HG02970 (cell line): ENCODE results near the gene ZFYVE1.
A peak's percentile ranks its signal among the peaks of the same experiment; 100 is the strongest.
"Not testable (repeated sequence)": the region's sequence is repeated elsewhere in the genome, so short reads cannot be mapped to it uniquely, and the experiment has no call there.

ENCODE experiments used
- ATAC-seq: cut with Tn5 transposase; IDR thresholded peaks from one replicate; pipeline ENCODE4 v1.9.1; 2021; ENCODE audit warnings: mild to moderate bottlenecking, moderate library complexity, moderate number of reproducible peaks; ENCODE audit not compliant: unreplicated experiment, low FRiP score

ZFYVE1 gene

DNA sequence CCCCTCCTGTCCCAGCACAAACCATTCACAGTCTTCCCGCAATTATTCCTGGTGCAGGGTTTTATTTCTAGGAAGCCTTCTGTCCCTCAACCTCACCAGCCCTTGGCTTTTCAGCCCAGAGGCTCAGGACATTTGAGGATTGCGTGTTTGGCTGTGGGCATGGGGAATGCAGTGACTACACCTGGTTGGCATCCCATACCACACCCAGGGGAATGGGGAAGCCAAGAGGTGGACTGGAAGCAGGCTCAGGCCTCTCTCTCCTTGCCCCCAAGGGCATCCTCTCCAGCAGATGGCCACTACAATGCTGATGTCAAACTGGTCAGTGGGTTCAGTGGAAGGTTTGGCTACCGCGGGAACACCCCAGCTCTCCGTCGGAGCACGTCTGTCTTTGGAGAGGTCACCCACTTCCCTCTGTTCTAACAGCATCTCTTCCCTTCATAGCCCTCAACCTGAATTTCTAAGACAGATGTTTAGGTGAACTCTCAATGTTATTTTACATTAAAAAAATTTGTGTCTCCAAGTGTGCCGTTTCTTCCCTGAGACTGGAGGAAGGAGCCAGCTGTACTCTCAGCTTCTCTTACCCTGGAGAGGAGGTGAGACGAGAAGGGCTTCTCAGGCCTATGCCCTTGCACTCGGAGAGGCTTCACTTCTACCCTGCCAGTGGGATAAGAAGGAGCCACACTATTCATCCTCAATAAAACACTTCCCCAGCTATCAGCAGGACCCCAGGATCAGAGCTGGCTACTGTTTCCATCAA lies 65.1 kb downstream of the ZFYVE1 start:
- ATAC-seq, result no peak

DNA sequence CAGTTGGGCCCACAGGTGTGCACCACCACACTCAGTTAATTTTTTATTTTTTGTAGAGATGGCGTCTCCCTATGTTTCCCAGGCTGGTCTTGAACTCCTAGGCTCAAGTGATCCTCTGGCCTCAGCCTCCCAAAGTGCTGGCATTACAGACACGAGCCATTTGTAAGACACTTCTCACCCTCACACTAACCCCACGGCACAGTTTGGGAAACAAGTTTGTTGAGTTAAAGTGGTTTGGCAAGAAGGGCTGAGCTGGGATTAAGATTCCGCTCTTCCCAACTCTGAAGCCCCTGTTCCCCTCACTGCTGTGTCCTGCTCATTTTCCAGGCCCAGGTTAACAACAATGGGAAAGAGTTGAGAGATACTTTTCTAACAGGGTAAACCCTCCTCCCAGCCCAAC lies 65.9 kb downstream of the ZFYVE1 start:
- ATAC-seq, result not testable (repeated sequence)

DNA sequence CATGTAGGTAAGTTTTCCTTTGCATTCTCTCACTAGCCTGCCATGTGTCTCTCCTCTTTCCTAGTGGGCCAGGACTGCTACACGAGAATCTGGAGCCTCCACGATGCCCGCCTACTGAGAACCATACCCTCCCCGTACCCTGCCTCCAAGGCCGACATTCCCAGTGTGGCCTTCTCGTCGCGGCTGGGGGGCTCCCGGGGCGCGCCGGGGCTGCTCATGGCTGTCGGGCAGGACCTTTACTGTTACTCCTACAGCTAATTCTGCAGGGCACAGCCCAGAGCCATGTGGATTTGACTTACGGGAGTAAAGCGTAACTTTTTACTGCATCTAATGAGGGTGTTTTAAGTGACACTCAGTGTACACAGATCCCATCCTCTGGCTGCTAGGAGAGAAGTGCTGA lies 68.4 kb downstream of the ZFYVE1 start:
- ATAC-seq, result no peak

DNA sequence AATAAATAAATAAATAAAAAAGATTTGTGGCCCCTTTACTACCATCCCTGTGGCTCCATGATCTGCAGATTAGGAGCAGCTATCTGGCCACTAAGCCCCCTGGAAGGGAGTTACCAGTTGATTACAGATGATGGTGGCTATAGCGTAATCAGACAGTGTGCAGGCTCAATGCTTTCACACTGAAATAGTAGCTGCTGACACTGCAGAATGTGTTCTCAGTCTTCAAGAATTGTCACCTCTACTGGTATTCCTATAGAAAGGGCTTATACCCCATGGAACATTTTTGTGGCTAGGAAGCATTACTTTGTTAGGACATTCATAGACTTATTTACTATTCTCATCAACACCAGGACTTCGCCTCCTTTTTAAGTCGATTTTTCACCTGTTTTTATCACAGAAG lies 69.7 kb downstream of the ZFYVE1 start:
- ATAC-seq, result no peak

DNA sequence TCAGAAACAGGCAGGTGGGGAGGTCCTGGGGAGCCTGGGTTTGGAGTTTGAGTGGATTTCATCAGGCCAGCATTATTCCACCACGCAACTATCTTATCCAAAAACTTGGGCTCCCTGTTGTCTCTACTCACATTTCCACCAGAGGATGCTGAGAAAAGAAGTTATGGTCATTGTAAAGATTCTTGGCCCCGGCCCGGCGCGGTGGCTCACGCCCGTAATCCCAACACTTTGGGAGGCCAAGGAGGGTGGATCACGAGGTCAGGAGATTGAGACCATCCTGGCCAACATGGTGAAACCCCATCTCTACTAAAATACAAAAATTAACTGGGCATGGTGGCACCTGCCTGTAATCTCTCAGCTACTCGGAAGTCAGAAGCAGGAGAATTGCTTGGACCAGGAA lies 70.2 kb downstream of the ZFYVE1 start:
- ATAC-seq, result not testable (repeated sequence)

DNA sequence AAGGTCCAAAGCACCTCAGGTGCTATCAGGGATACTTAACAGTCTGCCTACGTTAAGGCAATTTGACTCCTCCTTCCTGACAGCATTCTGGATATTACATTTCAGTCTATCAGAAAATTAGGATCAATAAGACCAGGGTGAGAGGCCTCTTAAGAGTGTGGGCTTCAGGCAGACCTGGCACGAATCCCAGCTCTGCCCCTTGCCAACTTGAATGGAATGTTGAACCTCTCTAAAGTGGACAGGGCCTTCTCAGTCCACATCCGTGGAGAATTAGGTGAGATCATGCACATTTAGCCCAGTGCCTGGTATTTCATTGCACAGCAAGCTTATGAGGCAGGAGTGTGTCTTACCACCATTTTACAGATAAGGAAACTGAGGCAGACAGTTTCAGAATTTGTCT lies 74.7 kb downstream of the ZFYVE1 start:
- ATAC-seq, result no peak

DNA sequence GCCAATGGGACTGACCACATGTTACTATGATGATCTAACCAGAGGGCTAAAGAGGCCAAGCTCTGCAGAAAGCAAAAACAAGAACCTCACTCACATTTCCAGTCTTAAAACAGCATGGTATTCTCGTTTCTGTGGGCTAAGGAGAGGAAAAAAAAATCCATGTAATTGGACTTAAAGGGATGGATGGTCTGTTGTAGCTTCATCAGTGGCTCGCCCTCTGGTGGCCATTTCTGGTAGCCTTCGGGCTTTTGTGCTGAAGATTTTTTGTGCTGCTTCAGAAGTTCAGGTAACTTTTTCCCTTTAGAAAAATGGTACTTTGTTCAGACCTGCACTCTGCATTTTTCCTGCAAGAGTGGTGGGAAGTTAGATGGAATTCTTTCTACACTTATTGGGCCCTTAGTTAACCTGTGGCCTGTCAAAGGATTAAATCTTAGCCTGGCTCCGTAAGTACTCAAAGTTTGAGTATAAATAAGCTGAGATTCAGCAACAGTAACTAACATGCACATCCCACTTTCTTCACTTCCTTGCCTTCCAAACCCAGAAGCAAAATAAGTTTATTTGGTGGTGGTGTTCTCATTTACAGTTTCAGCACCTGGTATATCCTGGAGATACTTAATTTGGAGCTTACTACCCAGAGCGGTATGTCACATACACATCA lies 78.3 kb downstream of the ZFYVE1 start:
- no peak for ATAC-seq

DNA sequence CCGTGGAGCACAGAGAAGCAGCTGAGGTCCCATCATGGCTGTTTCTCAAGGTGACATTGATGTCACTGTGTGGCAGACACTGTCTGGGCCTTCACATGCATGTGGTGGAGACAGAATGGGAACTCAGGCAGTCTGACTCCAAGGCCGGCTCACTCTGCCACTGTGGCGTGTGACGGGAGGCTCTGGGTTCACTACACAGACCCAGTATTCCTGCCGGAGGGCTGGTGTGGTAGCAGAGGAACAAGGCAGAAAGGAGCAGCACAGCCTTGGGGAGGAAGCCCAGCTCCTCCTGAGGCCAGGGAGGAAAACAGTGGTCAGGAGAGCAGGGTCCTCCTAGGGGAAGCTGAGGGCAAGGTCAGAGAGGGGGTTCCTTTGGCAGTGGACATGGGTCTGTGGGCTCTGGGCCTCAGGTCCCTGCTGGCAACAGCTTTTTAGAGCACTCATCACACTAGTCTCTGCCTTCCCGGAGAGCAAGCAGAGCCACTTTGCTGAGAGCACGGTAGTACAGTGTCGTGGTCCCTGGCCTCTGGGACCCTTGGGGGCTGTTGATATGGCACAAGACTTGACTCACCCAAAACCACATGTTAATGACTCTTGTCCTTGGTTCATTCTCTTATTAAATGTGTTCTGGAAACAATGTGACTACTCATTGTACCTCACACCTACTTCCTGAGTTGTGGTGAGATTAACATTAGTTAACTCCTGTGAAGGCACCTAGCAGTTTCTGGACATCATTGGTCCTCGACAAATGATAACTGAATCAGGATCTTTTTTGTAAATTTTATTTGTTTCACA lies 79.3 kb downstream of the ZFYVE1 start:
- no peak for ATAC-seq

DNA sequence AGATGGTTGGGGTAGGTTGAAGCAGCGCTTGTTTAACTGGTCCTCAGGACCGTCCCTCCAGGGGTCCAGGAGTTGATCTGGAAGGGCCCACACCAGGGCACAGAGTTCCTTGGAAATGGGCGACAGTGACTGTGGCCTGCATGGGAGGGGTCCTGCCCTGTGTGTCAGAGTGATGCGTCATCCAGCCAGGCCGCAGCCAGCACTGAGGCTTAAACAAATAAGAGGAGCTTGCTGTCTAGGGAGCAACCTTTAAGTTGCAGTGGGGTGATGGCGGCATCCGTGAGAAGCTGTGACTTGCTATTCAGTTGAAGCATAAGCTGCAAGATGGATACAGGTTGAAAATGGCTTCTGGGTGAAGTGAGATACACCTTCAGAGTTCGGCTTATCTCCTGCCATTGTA lies 80.4 kb downstream of the ZFYVE1 start:
- ATAC-seq, result no peak

DNA sequence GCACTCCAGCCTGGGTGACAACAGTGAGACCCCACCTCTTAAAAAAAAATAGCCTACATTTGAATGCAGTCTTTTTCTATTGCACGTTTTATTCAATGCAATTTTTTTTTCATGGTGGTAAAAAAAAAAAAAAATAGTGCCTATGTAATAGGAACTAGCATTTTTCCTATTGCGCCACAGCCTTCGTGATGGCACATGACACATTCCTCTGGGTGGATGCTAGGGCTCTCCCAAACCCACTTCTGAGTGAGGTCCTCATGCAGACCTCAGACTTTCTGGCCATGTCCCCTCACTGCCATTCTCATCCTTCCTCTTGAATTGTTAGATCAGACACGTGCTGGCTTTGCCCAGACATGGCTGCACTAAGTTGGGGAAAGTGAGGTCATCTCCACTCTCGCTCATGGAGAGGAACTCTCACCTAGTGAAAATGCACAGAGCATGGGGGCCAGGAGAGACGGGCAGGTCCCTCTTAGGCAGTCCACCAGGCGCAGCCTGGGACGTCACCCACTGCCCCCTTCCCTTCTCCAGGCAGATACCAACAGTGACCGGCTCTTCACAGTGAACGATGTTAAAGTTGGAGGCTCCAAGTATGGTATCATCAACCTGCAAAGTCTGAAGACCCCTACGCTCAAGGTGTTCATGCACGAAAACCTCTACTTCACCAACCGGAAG lies 81.4 kb downstream of the ZFYVE1 start:
- ATAC-seq, result no peak

DNA sequence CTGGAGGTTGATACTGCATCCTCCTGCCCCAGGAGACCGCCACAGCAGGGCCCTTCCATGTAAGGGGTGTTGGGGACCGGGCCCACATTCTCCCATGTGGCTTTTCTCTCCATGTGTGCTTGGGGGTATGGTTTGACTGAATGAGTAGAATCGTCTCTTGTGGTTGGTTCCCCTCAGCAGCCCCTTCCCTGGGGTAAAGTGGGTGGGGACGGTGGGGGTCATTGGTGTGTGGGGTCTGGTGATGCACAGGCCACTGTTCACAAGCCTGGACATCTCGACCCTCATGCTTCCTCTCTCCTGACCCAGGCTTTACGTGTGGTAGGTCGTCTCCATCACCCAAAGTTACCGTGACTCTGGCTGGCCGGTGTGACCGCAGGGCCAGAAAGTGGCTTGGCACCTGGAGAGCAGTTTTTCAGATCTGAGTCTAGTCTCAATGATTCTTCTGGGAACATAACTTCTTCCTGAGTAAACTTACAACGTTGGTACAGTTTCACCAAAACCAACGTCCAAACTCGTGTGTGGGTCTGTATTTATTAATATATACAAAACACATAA lies 83.0 kb downstream of the ZFYVE1 start:
- no peak for ATAC-seq

DNA sequence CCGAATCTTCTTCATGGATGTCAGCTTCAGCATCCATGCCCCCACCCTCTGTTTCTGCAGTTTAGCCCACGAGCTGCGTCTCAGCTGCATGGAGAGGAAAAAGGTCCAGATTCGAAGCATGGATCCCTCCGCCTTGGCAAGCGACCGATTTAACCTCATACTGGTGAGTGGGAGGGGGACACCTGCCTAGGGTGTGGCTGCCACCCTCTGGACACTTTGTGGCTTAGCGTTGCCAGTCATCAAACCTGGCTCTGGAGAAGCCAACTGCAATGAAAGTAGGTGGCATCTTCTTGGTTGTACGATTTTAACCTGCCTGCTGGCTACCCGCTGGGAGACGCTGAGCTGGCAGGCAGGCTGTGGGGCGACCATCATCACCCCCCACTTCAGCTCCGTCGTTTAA lies 84.0 kb downstream of the ZFYVE1 start:
- ATAC-seq, result no peak

DNA sequence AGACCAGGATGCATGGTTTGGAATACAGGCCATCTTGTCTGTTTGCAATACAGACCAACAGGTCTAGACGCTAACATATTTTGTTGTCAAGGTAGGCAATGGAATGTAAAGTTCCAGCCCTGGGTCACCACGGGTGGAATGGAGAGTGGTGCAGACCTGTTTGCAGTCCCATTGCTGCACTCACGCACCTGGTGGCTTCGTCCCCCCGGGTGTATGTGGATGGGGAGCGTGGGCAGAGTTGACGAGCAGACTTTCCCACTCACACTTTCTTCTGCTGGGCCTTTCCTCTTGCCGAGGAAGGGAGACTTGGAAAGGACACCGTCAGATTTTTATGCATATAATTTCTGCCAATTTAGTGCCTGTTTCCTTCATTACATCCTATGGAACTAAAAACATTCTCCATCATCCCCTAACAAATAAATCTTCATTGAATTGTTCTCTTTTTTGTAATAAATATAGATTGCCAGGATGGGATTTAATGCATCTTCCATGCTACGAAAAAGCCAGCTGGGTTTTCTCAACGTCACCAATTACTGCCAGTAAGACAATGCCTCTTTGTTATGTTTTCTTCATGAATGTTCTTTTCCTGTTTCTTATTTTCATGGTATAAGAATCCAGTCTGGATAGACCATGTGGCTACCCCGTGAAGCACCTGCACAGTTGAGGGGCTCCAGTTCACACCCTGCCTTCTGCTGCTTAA lies 85.5 kb downstream of the ZFYVE1 start:
- ATAC-seq, result no peak

DNA sequence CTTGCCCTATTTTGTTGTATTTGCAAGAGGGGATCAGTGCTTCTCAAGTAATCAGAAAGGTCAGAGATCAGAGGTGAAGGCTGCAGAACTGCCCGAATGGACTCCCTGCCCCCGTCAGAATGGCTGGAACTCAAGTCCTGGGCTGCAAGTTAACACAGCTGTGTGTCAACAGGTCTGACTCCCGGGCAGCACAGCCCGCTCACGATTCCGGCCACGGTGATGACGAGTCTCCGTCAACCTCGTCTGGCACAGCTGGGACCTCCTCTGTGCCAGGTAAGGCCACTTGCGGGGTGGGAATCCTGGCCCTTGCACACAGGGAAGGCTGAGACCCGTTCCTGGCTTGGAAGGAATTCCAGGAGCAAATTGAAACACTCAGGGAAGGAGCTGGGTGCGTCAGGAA lies 87.3 kb downstream of the ZFYVE1 start:
- ATAC-seq, result no peak

DNA sequence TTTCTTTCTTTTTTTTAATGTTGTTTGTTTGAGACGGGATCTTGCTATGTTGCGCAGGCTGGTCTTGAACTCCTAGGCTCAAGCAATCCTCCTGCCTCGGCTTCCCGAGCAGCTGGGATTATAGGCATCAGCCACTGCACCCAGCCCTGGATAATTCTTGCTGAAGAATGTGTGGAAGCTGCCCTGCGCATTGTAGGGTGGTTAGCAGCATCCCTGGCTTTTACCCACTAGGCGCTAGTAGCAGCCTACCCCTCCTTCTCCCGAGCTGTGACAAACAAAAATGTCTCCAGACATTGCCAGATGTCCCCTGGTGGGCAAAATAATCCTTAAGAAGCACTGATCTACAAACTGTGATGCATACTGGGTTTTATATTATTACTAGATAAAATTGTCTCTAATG lies 94.0 kb downstream of the ZFYVE1 start:
- ATAC-seq, result no peak

DNA sequence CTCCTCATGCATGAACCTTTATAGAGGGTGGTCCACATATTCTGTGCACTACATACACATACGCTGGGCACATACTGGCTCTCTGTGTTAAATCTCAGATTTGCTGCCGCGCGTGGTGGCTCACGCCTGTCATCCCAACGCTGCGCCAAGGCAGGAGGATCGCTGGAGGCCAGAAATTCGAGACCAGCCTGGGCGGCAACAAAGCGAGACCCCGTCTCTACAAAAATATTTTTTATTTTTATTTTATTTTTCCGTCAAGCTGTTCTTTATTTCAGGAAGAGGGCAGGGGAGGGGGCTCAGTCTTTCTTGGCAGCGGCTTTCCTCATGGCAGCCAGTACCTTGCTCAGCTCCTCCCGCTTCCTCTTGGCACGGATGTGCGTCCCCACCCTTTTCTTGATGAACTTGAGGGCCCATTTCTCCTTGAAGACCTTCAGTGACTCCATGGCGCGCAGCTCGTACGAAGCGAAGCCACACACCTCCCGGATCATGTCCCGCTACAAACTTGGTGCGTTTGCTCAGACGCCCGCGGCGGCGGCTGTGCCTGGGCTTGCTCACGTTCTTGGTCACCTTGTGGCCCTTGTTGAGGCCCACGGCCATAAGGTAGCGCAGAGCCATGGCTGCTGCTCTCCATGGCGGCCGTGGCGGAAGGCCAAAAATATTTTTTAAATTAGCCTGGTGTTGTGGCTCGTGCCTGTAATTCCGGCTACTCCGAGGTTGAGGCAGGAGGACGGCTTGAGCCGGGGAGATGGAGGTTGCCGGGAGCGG lies 97.4 kb downstream of the ZFYVE1 start:
- ATAC-seq, result no peak

DNA sequence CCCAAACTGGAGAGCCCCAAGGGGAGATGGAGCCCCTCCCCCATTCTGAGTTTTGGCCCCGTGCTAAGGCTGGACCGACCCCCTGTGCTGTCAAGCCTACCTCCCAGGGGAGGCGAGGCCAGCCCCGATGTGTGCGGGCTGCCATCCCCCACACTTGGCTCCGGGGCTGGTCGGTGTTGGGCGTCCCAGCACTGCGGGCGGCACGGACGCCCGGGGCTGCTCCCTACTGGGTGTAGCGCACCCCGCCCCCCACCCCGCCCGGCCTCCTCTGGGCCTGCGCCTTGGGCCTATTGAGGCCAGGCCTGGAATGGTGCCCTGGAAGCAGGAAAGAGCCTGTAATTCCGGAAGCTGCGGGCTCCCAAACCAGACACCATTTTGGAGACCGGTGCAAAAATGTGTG lies 98.0 kb downstream of the ZFYVE1 start:
- ATAC-seq, result no peak

DNA sequence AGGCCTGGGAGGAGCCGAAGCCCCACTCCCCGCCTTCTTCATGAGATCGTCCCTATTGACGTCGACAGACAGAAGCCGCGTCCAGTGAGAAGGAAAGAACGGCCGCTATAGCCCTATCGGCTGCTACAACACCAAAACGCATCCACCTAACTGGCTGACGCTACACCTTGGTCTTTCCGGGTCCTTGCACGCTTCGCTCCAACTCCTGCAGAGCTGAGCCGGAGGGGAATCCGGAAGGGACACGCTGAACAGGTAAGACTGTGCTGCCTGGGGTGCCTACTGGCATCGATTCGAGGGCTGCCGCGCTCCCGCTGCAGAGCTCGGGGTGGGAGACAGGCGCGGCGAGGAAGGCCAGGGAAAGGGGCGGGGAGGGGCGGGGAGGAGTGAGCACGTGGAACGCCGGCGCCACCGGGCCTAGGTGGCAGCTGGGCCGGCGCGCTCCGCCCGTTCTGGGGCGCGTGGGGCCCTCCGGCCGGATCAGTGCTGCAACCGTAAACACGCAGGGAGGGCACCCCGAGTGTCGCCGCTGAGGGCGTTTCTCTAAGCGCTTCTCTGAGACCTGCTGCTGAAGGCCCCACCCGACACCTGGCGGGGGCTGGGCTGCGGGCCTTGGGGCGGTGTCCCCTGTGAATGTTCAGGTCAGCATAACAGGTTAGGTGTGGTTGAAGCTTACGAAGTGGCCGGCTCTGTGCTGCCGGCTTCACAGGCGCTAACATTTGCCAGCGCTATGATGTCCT lies 100.4 kb downstream of the ZFYVE1 start, which contains the start of gene DCAF4:
Gene DCAF4 (plus strand): TSS at position 173 of the 737 bp plus-strand sequence. CDS start 11,515 bp downstream, outside the sequence.
- ATAC-seq, result peak; percentile 94
